Karpas-422 (cell line): Measurements from ENCODE around the gene CATSPERE. TPM values are rescaled to one million over a fixed set of nuclear protein-coding genes. Genes with fewer than 3 reads are reported as not detected.
"Not testable (repeated sequence)": the region's sequence is repeated elsewhere in the genome, so short reads cannot be mapped to it uniquely, and the experiment has no call there.

Experiments used
- DNase-seq: peaks from one replicate; pipeline ENCODE4 v3.0.0-alpha.2; 2015
- H2AFZ ChIP-seq: fragments of 200-600 bp; sonication (generic); 2 replicates; pipeline ENCODE4 v1.6.1; 2014; ENCODE audit warnings: antibody characterized with exemption, low read length, mixed read lengths
- H3K27ac ChIP-seq: fragments of 200-600 bp; sonication (generic); 2 replicates; pipeline ENCODE4 v1.5.1; 2014; ENCODE audit warnings: mild to moderate bottlenecking, low read length, moderate library complexity
- H3K27me3 ChIP-seq: fragments of 200-600 bp; sonication (generic); 2 replicates; pipeline ENCODE4 v1.6.1; 2014; ENCODE audit warnings: low read length, mixed read lengths
- H3K36me3 ChIP-seq: fragments of 200-600 bp; sonication (generic); 2 replicates; pipeline ENCODE4 v1.6.1; 2014; ENCODE audit warnings: low read length, mixed read lengths; ENCODE audit not compliant: insufficient read depth
- H3K4me1 ChIP-seq: fragments of 200-600 bp; sonication (generic); 2 replicates; pipeline ENCODE4 v1.6.1; 2014; ENCODE audit warnings: mild to moderate bottlenecking, low read length, mixed read lengths
- H3K4me2 ChIP-seq: fragments of 200-600 bp; sonication (generic); 2 replicates; pipeline ENCODE4 v1.6.1; 2014; ENCODE audit warnings: low read length, low read depth, mild to moderate bottlenecking; ENCODE audit not compliant: poor library complexity, severe bottlenecking
- H3K4me3 ChIP-seq: fragments of 200-600 bp; sonication (generic); 2 replicates; pipeline ENCODE4 v1.5.1; 2014; ENCODE audit warnings: mild to moderate bottlenecking, antibody characterized with exemption, low read length, mixed read lengths
- H3K79me2 ChIP-seq: fragments of 200-600 bp; sonication (generic); 2 replicates; pipeline ENCODE4 v1.6.1; 2014; ENCODE audit warnings: mild to moderate bottlenecking, low read length, mixed read lengths
- H3K9ac ChIP-seq: fragments of 200-600 bp; sonication (generic); 2 replicates; pipeline ENCODE4 v1.6.0; 2014; ENCODE audit warnings: low read length
- H3K9me2 ChIP-seq: fragments of 200-600 bp; sonication (generic), shearing (Covaris generic); replicated peaks from 2 replicates; pipeline ENCODE4 v1.6.0; 2014; ENCODE audit warnings: mild to moderate bottlenecking, low read length, moderate library complexity; ENCODE audit not compliant: insufficient read depth
- H3K9me3 ChIP-seq: fragments of 300-700, 200-600 bp; sonication (generic); 2 replicates; pipeline ENCODE4 v1.6.1; 2014; ENCODE audit warnings: low read length, mixed read lengths
- H4K20me1 ChIP-seq: fragments of 200-600 bp; sonication (generic); 2 replicates; pipeline ENCODE4 v1.6.1; 2014; ENCODE audit warnings: mild to moderate bottlenecking, antibody characterized with exemption, low read length, low read depth; ENCODE audit not compliant: insufficient read depth
- total RNA-seq: library from RNA; depleted of rRNA; stranded (reverse); fragments of >200 nt; shearing (Covaris generic); gene quantifications from 2 replicates; pipeline ENCODE4 v1.2.3, GENCODE V29; 2014; ENCODE audit warnings: low replicate concordance

CATSPERE gene
- total RNA-seq, 1 experiment from 2014 or later: 0.26 TPM

DNA sequence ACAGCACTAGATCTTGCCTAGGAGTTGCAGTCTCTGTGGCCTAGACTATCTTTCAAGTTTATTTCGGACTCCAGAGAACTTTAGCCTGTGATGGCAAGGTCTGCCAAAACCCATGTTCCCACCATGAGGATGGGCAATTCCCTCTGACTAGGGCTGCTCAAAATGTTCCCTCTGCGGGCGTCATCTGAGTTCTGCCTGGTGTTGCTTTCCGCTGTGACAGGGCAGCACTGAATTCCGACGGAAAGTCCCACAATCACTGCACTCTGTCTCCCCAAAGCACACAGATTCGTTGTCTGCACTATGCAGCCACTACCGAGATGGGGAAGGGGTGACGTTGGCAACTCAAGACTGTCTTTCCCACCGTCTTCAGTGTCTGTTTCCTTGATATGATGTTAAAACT is 75.2 kb downstream of the CATSPERE start:
- Histone ChIP-seq H3K9me2 (no peaks in the 10 kb centered on the region), H3K9me3 (no peaks in the 10 kb centered on the region), H3K9ac (no peak overlapping the region), H3K79me2 (no peaks in the 10 kb centered on the region), H3K4me3 (no peak overlapping the region), H2AFZ (no peak overlapping the region), H3K4me1 (no peaks in the 10 kb centered on the region), H4K20me1 (no peaks in the 10 kb centered on the region), H3K4me2 (no peak overlapping the region), H3K27ac (no peak overlapping the region), H3K36me3 (no peaks in the 10 kb centered on the region), H3K27me3 (no peaks in the 10 kb centered on the region)
- no peak for DNase-seq

DNA sequence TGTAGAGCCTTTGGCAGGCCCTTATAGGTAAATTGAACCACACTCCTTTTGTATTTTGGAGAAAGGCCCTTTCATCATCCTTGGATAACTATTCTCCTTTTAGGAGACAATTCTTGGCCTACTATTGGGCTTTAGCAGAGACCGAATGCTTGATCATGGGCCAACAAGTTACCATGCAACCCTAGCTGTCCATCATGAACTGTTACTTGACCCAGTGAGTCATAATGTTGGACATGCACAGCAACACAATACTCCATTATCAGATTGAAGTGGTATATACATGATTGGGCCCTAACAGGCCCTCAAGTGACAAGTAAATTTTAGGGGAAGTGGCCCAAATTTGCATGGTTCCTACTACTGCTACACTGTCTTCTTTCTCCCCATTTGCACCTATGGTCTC is 84.4 kb downstream of the CATSPERE start:
- no peaks in the 10 kb centered on the region for H3K79me2 ChIP-seq

DNA sequence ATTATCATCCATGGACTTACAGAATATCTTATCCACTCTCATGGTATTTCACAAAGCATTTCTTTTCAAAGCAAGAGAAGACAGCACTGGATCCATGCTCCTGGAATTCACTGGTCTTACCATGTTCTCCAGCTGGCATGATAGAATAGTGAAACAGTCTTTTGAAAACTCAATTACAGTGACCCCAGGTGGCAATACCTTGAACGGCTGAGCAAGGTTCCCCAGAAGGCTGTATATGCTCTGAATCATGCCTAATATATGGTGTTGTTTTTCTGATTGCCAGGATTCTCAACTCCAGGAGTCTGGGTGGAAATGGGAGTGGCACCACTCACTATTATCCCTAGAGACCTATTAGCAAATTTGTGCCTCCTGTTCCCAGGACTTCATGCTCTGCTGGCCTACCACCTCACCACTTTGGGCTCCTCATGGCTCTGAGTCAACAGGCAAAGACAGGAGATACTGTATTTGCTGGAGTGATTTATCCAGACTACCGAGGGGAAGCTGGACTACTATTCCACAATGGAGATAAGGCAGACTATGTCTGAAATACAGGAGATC is 87.6 kb downstream of the CATSPERE start:
- Histone ChIP-seq H3K36me3 (no peaks in the 10 kb centered on the region), H3K9me3 (no peaks in the 10 kb centered on the region), H3K27me3 (no peaks in the 10 kb centered on the region), H2AFZ (no peak overlapping the region), H3K4me1 (peaks cover 5% of the 10 kb centered on the region), H3K9ac (no peak overlapping the region), H3K79me2 (no peaks in the 10 kb centered on the region), H3K4me2 (no peak overlapping the region), H3K27ac (no peak overlapping the region), H3K9me2 (no peaks in the 10 kb centered on the region), H4K20me1 (no peaks in the 10 kb centered on the region), H3K4me3 (no peak overlapping the region)
- peak; percentile 39 for DNase-seq

More for the DNA sequence above, 84.4 kb downstream of the CATSPERE start:
- Histone ChIP-seq H3K9me2 (no peaks in the 10 kb centered on the region), H3K4me1 (peaks cover 5% of the 10 kb centered on the region), H3K9ac (no peak overlapping the region), H2AFZ (no peak overlapping the region), H3K4me2 (no peak overlapping the region), H3K27me3 (no peaks in the 10 kb centered on the region), H3K4me3 (no peak overlapping the region), H4K20me1 (no peaks in the 10 kb centered on the region), H3K27ac (no peak overlapping the region), H3K9me3 (no peaks in the 10 kb centered on the region), H3K36me3 (no peaks in the 10 kb centered on the region)
- DNase-seq: peak; percentile 36

DNA sequence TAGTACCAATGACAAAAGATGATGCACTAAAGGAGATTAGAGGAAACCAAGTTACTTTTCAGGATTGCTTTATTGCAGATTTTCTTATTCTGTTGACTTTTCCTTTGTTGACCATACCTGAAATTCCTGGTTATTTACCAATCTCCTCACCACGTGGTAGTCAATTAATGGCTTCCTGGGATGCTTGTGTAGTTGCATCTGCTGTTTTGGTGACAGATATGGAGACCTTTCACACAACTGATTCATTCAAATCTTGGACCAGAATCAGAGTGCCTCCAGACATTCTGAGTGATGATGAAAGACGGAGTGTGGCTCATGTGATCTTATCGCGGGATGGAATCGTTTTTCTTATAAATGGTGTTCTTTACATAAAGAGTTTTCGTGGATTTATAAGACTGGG is 91.3 kb downstream of the CATSPERE start:
- no peak overlapping the region for H3K9ac ChIP-seq
- no peaks in the 10 kb centered on the region for H3K79me2 ChIP-seq
- no peak overlapping the region for H3K4me2 ChIP-seq
- H2AFZ ChIP-seq: no peak overlapping the region
- DNase-seq: no peak
- H3K4me3 ChIP-seq: no peak overlapping the region
- H3K27ac ChIP-seq: no peak overlapping the region
- H3K9me3 ChIP-seq: peaks cover 9% of the 10 kb centered on the region; the same call in 1 of the 2 replicates
- no peaks in the 10 kb centered on the region for H3K4me1 ChIP-seq
- H3K27me3 ChIP-seq: 0 out of 2 replicates have a peak, but pooled peaks cover 3% of the 10 kb centered on the region
- no peaks in the 10 kb centered on the region for H3K9me2 ChIP-seq
- H4K20me1 ChIP-seq: no peaks in the 10 kb centered on the region
- H3K36me3 ChIP-seq: no peaks in the 10 kb centered on the region

DNA sequence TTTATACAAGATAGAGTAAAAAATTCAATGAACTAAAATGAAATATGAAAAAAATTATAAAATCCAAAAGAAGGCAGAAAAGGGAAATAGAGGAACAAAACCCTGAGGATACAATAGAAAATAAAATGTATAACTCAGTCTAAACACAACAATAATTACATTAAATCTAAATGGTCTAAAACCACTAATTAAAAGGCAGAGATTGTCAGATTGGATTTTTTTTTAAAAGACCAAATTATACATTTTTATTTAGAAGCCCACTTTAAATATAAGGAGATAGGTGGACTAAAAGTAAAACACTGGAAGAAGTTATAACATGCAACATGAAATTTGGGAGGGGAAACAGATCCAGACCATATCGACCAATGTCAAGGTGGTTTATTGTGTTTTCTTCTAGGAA is 95.2 kb downstream of the CATSPERE start:
- Histone ChIP-seq H3K27ac (no peak overlapping the region), H3K36me3 (no peaks in the 10 kb centered on the region), H3K9me3 (peaks cover 9% of the 10 kb centered on the region; the same call in 1 of the 2 replicates), H3K9ac (no peak overlapping the region), H3K9me2 (no peaks in the 10 kb centered on the region), H3K79me2 (no peaks in the 10 kb centered on the region), H4K20me1 (no peaks in the 10 kb centered on the region), H3K4me1 (no peaks in the 10 kb centered on the region), H3K27me3 (0 out of 2 replicates have a peak, but pooled peaks cover 3% of the 10 kb centered on the region), H2AFZ (no peak overlapping the region), H3K4me2 (no peak overlapping the region), H3K4me3 (no peak overlapping the region)
- DNase-seq: no peak

DNA sequence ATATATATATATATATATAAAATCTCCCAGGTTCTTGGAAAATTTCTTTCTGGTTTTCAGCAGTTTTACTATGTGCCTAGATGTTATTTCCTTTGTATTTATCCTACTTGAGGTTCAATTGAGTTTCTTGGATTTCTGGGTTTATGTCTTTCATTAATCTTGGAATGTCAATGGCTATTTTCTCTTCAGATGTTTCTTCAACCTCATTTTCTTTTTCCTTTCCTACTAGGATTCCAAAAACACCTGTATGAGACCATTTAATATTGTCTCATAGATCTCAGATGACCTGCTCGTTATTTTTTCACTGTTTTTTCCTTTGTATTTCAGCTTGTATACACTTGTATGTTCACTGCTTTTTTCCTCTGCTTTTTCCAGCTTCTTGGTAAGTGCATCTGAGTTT is 96.5 kb downstream of the CATSPERE start:
- Histone ChIP-seq H3K27me3 (0 out of 2 replicates have a peak, but pooled peaks cover 3% of the 10 kb centered on the region), H3K9me2 (no peaks in the 10 kb centered on the region), H3K9ac (no peak overlapping the region), H3K4me3 (no peak overlapping the region), H3K4me2 (no peak overlapping the region), H3K9me3 (peaks cover 9% of the 10 kb centered on the region; the same call in 1 of the 2 replicates), H3K4me1 (no peaks in the 10 kb centered on the region), H3K79me2 (no peaks in the 10 kb centered on the region), H3K27ac (no peak overlapping the region), H4K20me1 (no peaks in the 10 kb centered on the region), H2AFZ (no peak overlapping the region), H3K36me3 (no peaks in the 10 kb centered on the region)
- DNase-seq: peak; percentile 5

DNA sequence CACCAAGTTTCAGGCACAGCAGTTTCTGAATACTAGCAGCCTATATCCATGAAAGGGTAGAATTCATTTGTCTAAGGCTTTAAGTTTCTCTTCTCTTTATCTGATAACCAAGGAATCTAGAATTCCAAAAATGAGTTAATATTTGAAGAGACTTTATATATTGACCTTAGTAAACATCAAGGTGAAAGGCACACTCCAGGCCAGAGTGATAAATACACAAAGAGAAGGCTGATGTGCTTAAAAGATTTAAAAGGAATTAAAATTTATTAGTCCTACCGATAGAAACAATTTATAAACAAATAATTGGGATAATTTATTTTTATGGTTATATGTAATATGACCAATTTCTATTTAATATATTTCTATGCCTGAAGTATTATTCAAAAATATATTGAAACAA is 98.5 kb downstream of the CATSPERE start:
- Histone ChIP-seq H2AFZ (no peak overlapping the region), H3K4me3 (no peak overlapping the region), H3K36me3 (no peaks in the 10 kb centered on the region), H4K20me1 (no peaks in the 10 kb centered on the region), H3K9ac (no peak overlapping the region), H3K27ac (no peak overlapping the region), H3K9me3 (peaks cover 9% of the 10 kb centered on the region; the same call in 1 of the 2 replicates), H3K9me2 (no peaks in the 10 kb centered on the region), H3K4me2 (no peak overlapping the region), H3K79me2 (no peaks in the 10 kb centered on the region), H3K4me1 (no peaks in the 10 kb centered on the region), H3K27me3 (0 out of 2 replicates have a peak, but pooled peaks cover 3% of the 10 kb centered on the region)
- DNase-seq: no peak

DNA sequence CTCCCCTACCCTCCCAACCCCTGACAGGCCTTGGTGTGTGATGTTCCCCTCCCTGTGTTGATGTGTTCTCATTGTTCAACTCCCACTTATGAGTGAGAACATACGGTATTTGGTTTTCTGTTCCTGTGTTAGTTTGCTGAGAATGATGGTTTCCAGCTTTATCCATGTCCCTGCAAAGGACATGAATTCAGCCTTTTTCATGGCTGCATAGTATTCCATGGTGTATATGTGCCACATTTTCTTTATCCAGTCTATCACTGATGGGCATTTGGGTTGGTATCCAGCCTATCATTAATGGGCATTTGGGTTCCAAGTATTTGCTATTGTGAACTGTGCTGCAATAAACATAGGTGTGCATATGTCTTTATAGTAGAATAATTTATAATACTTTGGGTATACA is 101.8 kb downstream of the CATSPERE start:
- H3K4me1 ChIP-seq, H3K27ac ChIP-seq, H3K4me2 ChIP-seq, H3K9ac ChIP-seq, H2AFZ ChIP-seq, DNase-seq, H3K27me3 ChIP-seq, H3K9me3 ChIP-seq, H3K4me3 ChIP-seq, H3K9me2 ChIP-seq, H3K36me3 ChIP-seq, H3K79me2 ChIP-seq, H4K20me1 ChIP-seq: not testable (repeated sequence)
